Measurements from ENCODE around the gene LOC128125822.

The LOC128125822 gene

GRCh38 chr6:63543001-63543400 lies 29.3 kb upstream of the LOC128125822 start:
- no peak for TF ChIP-seq CTCF (IDR thresholded peaks at IDR 0.05)
- ATAC-seq (ENCODE audit: low FRiP score) (no peak), DNase-seq (ENCODE audit: low spot score) (no peak)

- DNase-seq (ENCODE audit: low spot score) = no peak
- no peak for TF ChIP-seq CTCF (IDR thresholded peaks at IDR 0.05)
- ATAC-seq (ENCODE audit: low FRiP score) = no peak
Observed at GRCh38 chr6:63543982-63544381, 28.3 kb upstream of the LOC128125822 start.

DNA sequence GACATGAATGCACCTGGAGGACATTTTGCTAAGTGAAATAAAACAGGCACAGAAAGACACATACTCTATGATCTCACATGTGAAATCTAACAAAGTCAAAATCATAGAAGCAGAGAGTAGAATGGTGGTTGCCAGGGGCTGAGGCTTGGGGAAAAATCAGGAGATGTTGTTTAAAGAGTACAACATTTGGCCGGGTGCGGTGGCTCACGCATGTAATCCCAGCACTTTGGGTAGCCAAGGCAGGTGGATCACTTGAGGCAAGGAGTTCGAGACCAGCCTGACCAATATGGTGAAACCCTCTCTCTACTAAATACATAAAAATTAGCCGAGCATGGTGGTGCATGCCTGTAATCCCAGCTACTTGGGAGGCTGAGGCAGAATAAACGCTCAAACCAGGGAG lies 26.0 kb upstream of the LOC128125822 start:
- TF ChIP-seq CTCF (IDR thresholded peaks at IDR 0.05) = no peak
- ATAC-seq (ENCODE audit: low FRiP score) (no peak), DNase-seq (ENCODE audit: low spot score) (no peak)

DNA sequence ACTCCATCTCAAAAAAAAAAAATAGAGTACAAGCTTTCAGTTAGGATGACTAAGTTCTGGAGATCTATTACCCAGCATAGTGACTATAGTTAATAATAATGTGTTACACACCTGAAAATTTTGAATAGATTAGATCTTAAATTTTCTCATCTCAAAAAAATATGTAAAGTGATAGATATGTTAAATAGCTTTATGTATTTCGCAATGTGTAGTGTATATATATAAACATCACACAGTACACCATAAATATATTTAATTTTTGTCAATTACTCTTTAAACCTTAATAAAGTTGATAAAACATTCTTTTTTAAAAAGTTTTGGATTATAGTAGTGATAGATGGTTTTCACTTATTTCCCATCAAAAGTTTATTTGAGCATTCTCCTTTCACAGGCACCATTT lies 25.6 kb upstream of the LOC128125822 start:
- ATAC-seq (ENCODE audit: low FRiP score) = no peak
- TF ChIP-seq CTCF (IDR thresholded peaks at IDR 0.05) = no peak
- DNase-seq (ENCODE audit: low spot score) = no peak

DNA sequence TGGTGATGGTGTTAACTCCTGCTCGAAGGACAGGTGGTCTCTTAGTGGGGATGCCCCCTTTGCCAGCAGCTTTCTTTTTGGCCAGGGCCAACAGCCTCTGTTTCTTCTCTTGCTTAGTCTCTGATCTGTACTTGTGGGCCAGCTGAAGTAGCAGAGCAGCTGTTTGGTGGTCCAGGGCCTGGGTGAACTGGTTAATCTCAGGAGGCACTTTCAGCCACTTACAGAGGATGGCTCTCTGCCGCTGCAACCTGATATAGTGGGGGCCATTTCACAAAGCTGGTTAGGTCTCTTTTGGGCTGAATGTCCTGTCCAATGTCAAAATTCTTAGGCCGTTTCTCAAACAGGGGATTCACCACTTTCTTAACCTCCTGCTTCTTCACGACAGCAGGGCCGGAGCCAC lies 23.2 kb upstream of the LOC128125822 start:
- DNase-seq (ENCODE audit: low spot score) (no peak), ATAC-seq (ENCODE audit: low FRiP score) (no peak)
- TF ChIP-seq CTCF (IDR thresholded peaks at IDR 0.05) = no peak

GRCh38 chr6:63553208-63553607 lies 19.1 kb upstream of the LOC128125822 start:
- no peak for TF ChIP-seq CTCF (IDR thresholded peaks at IDR 0.05)
- DNase-seq (ENCODE audit: low spot score) (no peak), ATAC-seq (ENCODE audit: low FRiP score) (no peak)

DNA sequence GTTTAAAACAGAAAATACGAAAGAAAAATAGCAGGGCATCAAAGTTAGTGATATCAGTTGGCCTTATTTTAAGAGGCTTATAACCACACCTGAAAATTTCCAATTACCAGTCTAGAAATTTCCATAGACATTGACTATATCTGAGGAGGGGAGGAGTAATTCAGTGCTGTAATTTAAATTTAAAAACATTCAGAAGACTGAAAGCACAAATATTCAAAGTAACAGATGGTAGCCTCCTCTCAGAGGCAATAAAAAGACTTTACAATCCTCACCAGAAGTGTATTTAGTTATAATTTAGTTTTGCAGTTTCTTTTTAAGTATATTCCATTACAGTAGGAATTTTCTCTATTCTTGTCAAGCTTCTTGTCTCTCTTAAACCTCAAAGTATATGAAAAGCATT lies 18.4 kb upstream of the LOC128125822 start:
- DNase-seq (ENCODE audit: low spot score) (no peak), ATAC-seq (ENCODE audit: low FRiP score) (no peak)
- no peak for TF ChIP-seq CTCF (IDR thresholded peaks at IDR 0.05)
